Stimulated activated CD8-positive, alpha-beta memory T cell treated with anti-CD3 and anti-CD28 coated beads, Interleukin-7, amount 100 ng/mL, for 24 hours (primary cell): ENCODE data around the gene KCNA3.
"Not testable (repeated sequence)": the region's sequence is repeated elsewhere in the genome, so short reads cannot be mapped to it uniquely, and the experiment has no call there.

Source experiments
- DNase-seq: peaks from one replicate; pipeline ENCODE4 v3.0.0-alpha.2; 2020; ENCODE audit warnings: low read depth

Gene KCNA3

GRCh38 chr1:110677526-110677925, 2.8 kb upstream of the KCNA3 start:
- DNase-seq, result no peak

- no peak for DNase-seq
These were observed 2.2 kb upstream of the KCNA3 start for GRCh38 chr1:110676970-110677369.

- DNase-seq, result no peak
These were observed 486 bp upstream of the KCNA3 start for GRCh38 chr1:110675060-110675791.

- DNase-seq, result no peak
These were observed 869 bp downstream of the KCNA3 start for GRCh38 chr1:110673805-110674336.

GRCh38 chr1:110673197-110673701, 1.5 kb downstream of the KCNA3 start:
- DNase-seq, result no peak

GRCh38 chr1:110672753-110673108, 2.0 kb downstream of the KCNA3 start:
- no peak for DNase-seq

GRCh38 chr1:110672001-110672752, 2.6 kb downstream of the KCNA3 start:
- DNase-seq, result peak; percentile 53

GRCh38 chr1:110671361-110671760, 3.4 kb downstream of the KCNA3 start:
- DNase-seq, result no peak

- no peak for DNase-seq
These were observed 6.2 kb downstream of the KCNA3 start for GRCh38 chr1:110668549-110668948.

GRCh38 chr1:110667776-110668175, 7.0 kb downstream of the KCNA3 start:
- DNase-seq, result no peak

- DNase-seq, result no peak
These were observed 11.5 kb downstream of the KCNA3 start for GRCh38 chr1:110663241-110663640.

- DNase-seq, result not testable (repeated sequence)
These were observed 15.2 kb downstream of the KCNA3 start for GRCh38 chr1:110659559-110659958.

GRCh38 chr1:110657351-110657750, 17.4 kb downstream of the KCNA3 start:
- DNase-seq, result no peak

GRCh38 chr1:110650609-110651008, 24.1 kb downstream of the KCNA3 start:
- no peak for DNase-seq

- no peak for DNase-seq
These were observed 26.3 kb downstream of the KCNA3 start for GRCh38 chr1:110648417-110648816.

- no peak for DNase-seq
These were observed 27.4 kb downstream of the KCNA3 start for GRCh38 chr1:110647254-110647891.

- DNase-seq, result no peak
These were observed 28.7 kb downstream of the KCNA3 start for GRCh38 chr1:110645821-110646735.

- no peak for DNase-seq
These were observed 29.5 kb downstream of the KCNA3 start for GRCh38 chr1:110645211-110645610.

GRCh38 chr1:110643879-110644472, 30.8 kb downstream of the KCNA3 start:
- DNase-seq, result no peak

- no peak for DNase-seq
These were observed 34.9 kb downstream of the KCNA3 start for GRCh38 chr1:110639724-110640386.

- no peak for DNase-seq
These were observed 36.2 kb downstream of the KCNA3 start for GRCh38 chr1:110638556-110638955.
